ENCODE results near the gene TMEM184A. TPM values are rescaled to one million over a fixed set of nuclear protein-coding genes. Genes with fewer than 3 reads are reported as not detected.

Gene TMEM184A
- total RNA-seq, 4 donors from 2014 or later = 0.29 to 2.8 (median 0.64) TPM; not detected in 1

DNA sequence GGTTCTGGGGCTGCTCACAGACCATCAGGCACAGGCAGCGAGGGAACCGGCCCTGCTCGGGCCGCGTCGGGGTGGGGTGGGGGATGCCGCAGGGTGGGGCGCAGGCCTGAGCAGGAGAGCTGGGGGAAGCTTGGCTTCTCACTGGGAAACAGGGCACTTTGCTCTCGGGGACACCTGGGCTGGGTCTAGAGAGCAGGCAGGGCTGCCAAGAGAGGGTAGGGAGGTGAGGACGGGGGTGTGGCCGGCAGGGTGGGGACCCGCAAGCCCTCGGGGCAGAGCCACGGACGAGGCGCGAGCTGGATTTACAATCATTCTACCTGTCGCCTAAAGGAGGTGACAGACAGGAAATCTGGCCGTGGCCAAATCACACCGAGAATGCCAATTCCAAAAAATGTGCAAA, 62.9 kb downstream of the TMEM184A start:
- Histone ChIP-seq H3K27ac (no peak overlapping the region), H3K4me1 (no peaks in the 10 kb centered on the region), H3K9me3 (no peaks in the 10 kb centered on the region), H3K27me3 (no peaks in the 10 kb centered on the region), H3K4me3 (no peak overlapping the region), H3K36me3 (no peaks in the 10 kb centered on the region)
- intact Hi-C loops (cut with DNase I; ENCODE audit: low total_unique reads) = no loop called here
- TF ChIP-seq POLR2A (IDR thresholded peaks at IDR 0.05) = no peak
- TF ChIP-seq CTCF (IDR thresholded peaks at IDR 0.05) = no peak
- DNase-seq = no peak

DNA sequence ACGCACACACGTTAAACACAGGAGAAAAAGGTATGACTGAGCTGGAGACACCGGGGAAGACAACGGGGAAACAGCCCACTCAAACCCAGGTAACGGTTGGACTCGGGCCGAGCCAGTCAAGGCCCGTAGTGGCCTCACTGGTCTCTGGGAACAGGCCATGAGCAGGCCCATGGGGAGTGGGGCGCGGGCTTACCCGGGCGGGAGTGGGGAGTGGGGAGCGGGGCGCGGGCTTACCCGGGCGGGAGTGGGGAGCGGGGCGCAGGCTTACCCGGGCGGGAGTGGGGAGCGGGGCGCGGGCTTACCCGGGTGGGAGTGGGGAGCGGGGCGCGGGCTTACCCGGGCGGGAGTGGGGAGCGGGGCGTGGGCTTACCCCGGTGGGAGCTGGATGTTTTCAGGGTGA, 63.4 kb downstream of the TMEM184A start:
- no peaks in the 10 kb centered on the region for H3K4me1 ChIP-seq
- intact Hi-C loops (cut with DNase I; ENCODE audit: low total_unique reads) = no loop called here
- H3K36me3 ChIP-seq = no peaks in the 10 kb centered on the region
- H3K27me3 ChIP-seq = no peaks in the 10 kb centered on the region
- no peaks in the 10 kb centered on the region for H3K9me3 ChIP-seq
- no peak for TF ChIP-seq CTCF (IDR thresholded peaks at IDR 0.05)
- H3K27ac ChIP-seq = no peak overlapping the region
- no peak overlapping the region for H3K4me3 ChIP-seq
- no peak for DNase-seq

Other genes starting within 250 kb of the TMEM184A start
- gene MICALL2, start 96.7 kb downstream of the TMEM184A start, total RNA-seq = 10 to 100 TPM in 2 of 4 donors, 1 to 10 TPM in 2; 1.8 to 19.7 (median 12.6) TPM
- 10 to 100 TPM in 3 of 4 donors, 1 to 10 TPM in 1; 8.2 to 68.9 (median 30.3) TPM for gene INTS1, start 51.8 kb downstream of the TMEM184A start, total RNA-seq
- gene MAFK, start 25.5 kb downstream of the TMEM184A start, total RNA-seq = 10 to 100 TPM; 10.8 to 40.9 (median 26.0) TPM
- 100 to 1,000 TPM in 1 of 4 donors, 10 to 100 TPM in 3; 16.4 to 143 (median 25.7) TPM for gene PSMG3, start 13.8 kb upstream of the TMEM184A start, total RNA-seq
- 1 to 10 TPM in 3 of 4 donors, under 1 TPM in 1; 0.51 to 6.7 (median 3.6) TPM for gene ELFN1, start 114.1 kb upstream of the TMEM184A start, total RNA-seq

Data from uterus (tissue), 4 donors.